Psoas muscle (tissue), 8 donors: ENCODE measurements around the gene LTV1. TPM values are rescaled to one million over a fixed set of nuclear protein-coding genes. Genes with fewer than 3 reads are reported as not detected.

Experiments
- ATAC-seq, 4 donors: fragments of 200-7000 bp; cut with Tn5 transposase; one replicate each; pipeline ENCODE4 v1.9.1; 2020; ENCODE audit warnings: moderate library complexity in 3 of 4, mild to moderate bottlenecking in 2 of 4
- DNase-seq, 2 donors: peaks; one replicate each; pipeline ENCODE4 v3.0.0-alpha.2; 2020
- H3K27ac ChIP-seq: fragments of 200-600 bp; one replicate; pipeline ENCODE4 v1.8.0; 2022
- H3K27me3 ChIP-seq, 3 donors: fragments of 200-600 bp in 1 of 3; one replicate each; pipeline versions ENCODE4 v1.6.1 to v1.8.0; 2013 to 2022; ENCODE audit warnings: low read length in 2 of 3, mild to moderate bottlenecking in 2 of 3, moderate library complexity in 1 of 3; ENCODE audit not compliant: insufficient read depth in 3 of 3
- H3K36me3 ChIP-seq, 2 donors: fragments of 200-600 bp in 1 of 2; one replicate each; pipeline versions ENCODE4 v1.6.1 to v1.8.0; 2013 to 2022; ENCODE audit warnings: low read depth in 1 of 2, mild to moderate bottlenecking in 1 of 2, moderate library complexity in 1 of 2; ENCODE audit not compliant: insufficient read depth in 1 of 2
- H3K4me1 ChIP-seq: fragments of 200-600 bp; one replicate; pipeline ENCODE4 v1.8.0; 2022
- H3K4me3 ChIP-seq: fragments of 200-600 bp; one replicate; pipeline ENCODE4 v1.8.0; 2022; ENCODE audit warnings: mild to moderate bottlenecking
- H3K9me3 ChIP-seq: fragments of 200-600 bp; one replicate; pipeline ENCODE4 v1.8.0; 2022
- CTCF ChIP-seq: fragments of 200-600 bp; IDR thresholded peaks from one replicate; pipeline ENCODE4 v1.8.0; 2022; ENCODE audit warnings: antibody characterized with exemption
- WGBS, 3 donors: extraction: QIAGEN DNeasy Blood & Tissue Kit; methylation state at CpG; one replicate each; pipeline versions ENCODE4 v1.1.6 to v1.1.7; 2013; 5-methylcytosine and 5-hydroxymethylcytosine counted together
- intact Hi-C, 2 donors: fragments of 100-400 bp; cut with DNase I; formaldehyde crosslinking; loops; one replicate each; pipeline versions ENCODE4 v1.11.0 to v1.14.2; 2022
- polyA plus RNA-seq, 3 donors: library from polyadenylated mRNA; stranded (reverse); fragments of 200-250 nt; gene quantifications; one replicate each; pipeline ENCODE4 v1.2.3, GENCODE V29; 2013
- total RNA-seq, 4 donors: library from RNA; stranded (reverse); fragmentation: NEBNext Ultra II Directional in 2 of 4; extraction: Animal tissue kit (Norgen Biotek cat#: 25700) in 2 of 4; gene quantifications; one replicate each; pipeline versions ENCODE4 v1.2.1 to v1.2.4, GENCODE V29; 2021 to 2023
- donor health status: healthy with polysubstance abuse.
- donor health status: DM: no; HTN: no; CAD: no; lungs with moderate emphysema.
- donor health status: Bipolar disorder and iron deficiency.
- donor health status: healthy.
- donor health status: DM: yes; HTN: yes; CAD: no.
- donor health status: DM: no; HTN: no; CAD: no.
- donor health status: DM: no; HTN: no; CAD: no.
- donor health status: DM: yes; HTN: yes; CAD: no.

LTV1 gene
- total and polyA plus RNA-seq, 7 donors, result 19.1 to 57.1 (median 35.4) TPM

- H3K9me3 ChIP-seq, result no peaks in the 10 kb centered on the region
- H3K4me1 ChIP-seq, result no peaks in the 10 kb centered on the region
- intact Hi-C loops, result no loop called here
- H3K27me3 ChIP-seq, result no peaks in the 10 kb centered on the region
- H3K27ac ChIP-seq, result no peak overlapping the region
- no peak for TF ChIP-seq CTCF
- ATAC-seq (no peak), DNase-seq (no peak)
- H3K4me3 ChIP-seq, result no peak overlapping the region
- 12 to 58% (median 33%) methylated on average over 1 of the region's 1 CpG for WGBS, 3 donors
- no peaks in the 10 kb centered on the region for H3K36me3 ChIP-seq
Observed at GRCh38 chr6:143912671-143913070, 69.5 kb downstream of the LTV1 start.

Other genes with a start within 250 kb of the LTV1 start
- 10 to 100 TPM; 30.0 to 48.8 (median 39.5) TPM for gene PHACTR2, start 165.4 kb upstream of the LTV1 start, total RNA-seq
- gene PHACTR2, start 165.4 kb upstream of the LTV1 start, polyA plus RNA-seq, result 1 to 10 TPM; 3.4 to 6.5 (median 4.6) TPM
- under 1 TPM in 1 of 4 donors, not detected in 3; 0.56 TPM for gene ZC2HC1B, start 21.1 kb downstream of the LTV1 start, total RNA-seq
- not detected for gene ZC2HC1B, start 21.1 kb downstream of the LTV1 start, polyA plus RNA-seq
- gene PLAGL1, start 164.9 kb downstream of the LTV1 start, total RNA-seq, result 10 to 100 TPM in 2 of 4 donors, 1 to 10 TPM in 2; 3.3 to 15.4 (median 7.2) TPM
- gene PLAGL1, start 164.9 kb downstream of the LTV1 start, polyA plus RNA-seq, result 1 to 10 TPM; 2.5 to 3.1 (median 2.9) TPM